GM18520 (cell line): ENCODE measurements around the gene GULP1.

Experiments
- ATAC-seq: cut with Tn5 transposase; IDR thresholded peaks from one replicate; pipeline ENCODE4 v1.9.1; 2021; ENCODE audit not compliant: unreplicated experiment

The GULP1 gene

GRCh38 chr2:188365058-188365641 is 73.5 kb downstream of the GULP1 start:
- no peak for ATAC-seq

GRCh38 chr2:188367164-188367563 is 75.5 kb downstream of the GULP1 start:
- ATAC-seq, result no peak

GRCh38 chr2:188369365-188369764 is 77.7 kb downstream of the GULP1 start:
- peak; percentile 52 for ATAC-seq

GRCh38 chr2:188378371-188378950 is 86.8 kb downstream of the GULP1 start:
- no peak for ATAC-seq

GRCh38 chr2:188379748-188380147 is 88.1 kb downstream of the GULP1 start:
- no peak for ATAC-seq

GRCh38 chr2:188380280-188380679 is 88.6 kb downstream of the GULP1 start:
- ATAC-seq, result no peak

GRCh38 chr2:188381614-188382013 is 89.9 kb downstream of the GULP1 start:
- ATAC-seq, result no peak

GRCh38 chr2:188382107-188382506 is 90.4 kb downstream of the GULP1 start:
- ATAC-seq, result no peak

- no peak for ATAC-seq
Observed at GRCh38 chr2:188383158-188383557, 91.5 kb downstream of the GULP1 start.

- no peak for ATAC-seq
Observed at GRCh38 chr2:188385857-188386256, 94.2 kb downstream of the GULP1 start.

- ATAC-seq, result no peak
Observed at GRCh38 chr2:188388831-188389230, 97.2 kb downstream of the GULP1 start.

GRCh38 chr2:188391354-188391753 is 99.7 kb downstream of the GULP1 start:
- no peak for ATAC-seq

- ATAC-seq, result no peak
Observed at GRCh38 chr2:188394931-188395472, 103.3 kb downstream of the GULP1 start.

- no peak for ATAC-seq
Observed at GRCh38 chr2:188395903-188396689, 104.4 kb downstream of the GULP1 start.

GRCh38 chr2:188399159-188399558 is 107.5 kb downstream of the GULP1 start:
- ATAC-seq, result no peak

- no peak for ATAC-seq
Observed at GRCh38 chr2:188403676-188404075, 112.0 kb downstream of the GULP1 start.

GRCh38 chr2:188404341-188405004 is 112.8 kb downstream of the GULP1 start:
- ATAC-seq, result no peak

- no peak for ATAC-seq
Observed at GRCh38 chr2:188406414-188406813, 114.7 kb downstream of the GULP1 start.

- ATAC-seq, result no peak
Observed at GRCh38 chr2:188410504-188411235, 119.0 kb downstream of the GULP1 start.

- ATAC-seq, result no peak
Observed at GRCh38 chr2:188412190-188412589, 120.5 kb downstream of the GULP1 start.

GRCh38 chr2:188414411-188414810 is 122.7 kb downstream of the GULP1 start:
- no peak for ATAC-seq
